ENCODE data around the gene RPS26.

The RPS26 gene

GRCh38 chr12:56020423-56021184 lies 21.1 kb upstream of the RPS26 start, which contains the start of gene IKZF4:
IKZF4 (plus strand) TSS chr12:56021043; CDS start chr12:56021494, 451 bp downstream.
- TF ChIP-seq ZNF565 (CRISPR knock-in tag; conservative IDR thresholded peaks at IDR 0.05; ENCODE audit: low read depth) (no peak), RARB (CRISPR knock-in tag; IDR thresholded peaks at IDR 0.05) (no peak), ESRRG (CRISPR knock-in tag; IDR thresholded peaks at IDR 0.05) (no peak), PATZ1 (CRISPR knock-in tag; IDR thresholded peaks at IDR 0.05; ENCODE audit: borderline replicate concordance) (0 out of 2 replicates have a peak, but pooled peaks have one; percentile 31), CREB5 (CRISPR knock-in tag; IDR thresholded peaks at IDR 0.05; ENCODE audit: low read depth) (no peak), SNAI2 (CRISPR knock-in tag; IDR thresholded peaks at IDR 0.05) (no peak), ZFP30 (CRISPR knock-in tag; IDR thresholded peaks at IDR 0.05) (no peak)
- ATAC-seq, result peak; percentile 60

GRCh38 chr12:56021889-56022497 lies 19.7 kb upstream of the RPS26 start:
- TF ChIP-seq TOX (CRISPR knock-in tag; IDR thresholded peaks at IDR 0.05; ENCODE audit: borderline replicate concordance) (no peak), CREB5 (CRISPR knock-in tag; IDR thresholded peaks at IDR 0.05; ENCODE audit: low read depth) (no peak), TCF4 (CRISPR knock-in tag; IDR thresholded peaks at IDR 0.05; ENCODE audit: borderline replicate concordance) (no peak), RARB (CRISPR knock-in tag; IDR thresholded peaks at IDR 0.05) (no peak)
- peak; percentile 27 for ATAC-seq

- no peak; the same call in 2 of the 3 replicates for ATAC-seq
- TF ChIP-seq ZC3H10 (CRISPR knock-in tag; IDR thresholded peaks at IDR 0.05) (no peak), ESRRG (CRISPR knock-in tag; IDR thresholded peaks at IDR 0.05) (no peak), ISL1 (CRISPR knock-in tag; IDR thresholded peaks at IDR 0.05) (no peak)
Measured at GRCh38 chr12:56028511-56029165, 13.1 kb upstream of the RPS26 start.

GRCh38 chr12:56029166-56029519 lies 12.6 kb upstream of the RPS26 start:
- TF ChIP-seq ZFP30 (CRISPR knock-in tag; IDR thresholded peaks at IDR 0.05), result no peak
- TF ChIP-seq PPARA (CRISPR knock-in tag; IDR thresholded peaks at IDR 0.05; ENCODE audit: borderline replicate concordance), result no peak
- no peak for TF ChIP-seq RARB (CRISPR knock-in tag; IDR thresholded peaks at IDR 0.05)
- TF ChIP-seq CSDC2 (CRISPR knock-in tag; IDR thresholded peaks at IDR 0.05), result no peak
- TF ChIP-seq POU6F1 (CRISPR knock-in tag; IDR thresholded peaks at IDR 0.05; ENCODE audit: borderline replicate concordance, low read depth), result no peak
- no peak for TF ChIP-seq ZNF565 (CRISPR knock-in tag; conservative IDR thresholded peaks at IDR 0.05; ENCODE audit: low read depth)
- no peak for TF ChIP-seq CREB5 (CRISPR knock-in tag; IDR thresholded peaks at IDR 0.05; ENCODE audit: low read depth)
- peak; percentile 26; the same call in 2 of the 3 replicates for ATAC-seq

- ATAC-seq, result peak; percentile 97
- TF ChIP-seq ZNF8 (CRISPR knock-in tag; IDR thresholded peaks at IDR 0.05) (no peak), ARNTL (CRISPR knock-in tag; IDR thresholded peaks at IDR 0.05; ENCODE audit: borderline replicate concordance, low read depth) (no peak), TSHZ2 (CRISPR knock-in tag; IDR thresholded peaks at IDR 0.05) (no peak), POU6F1 (CRISPR knock-in tag; IDR thresholded peaks at IDR 0.05; ENCODE audit: borderline replicate concordance, low read depth) (no peak), ZFP30 (CRISPR knock-in tag; IDR thresholded peaks at IDR 0.05) (no peak), CSDC2 (CRISPR knock-in tag; IDR thresholded peaks at IDR 0.05) (no peak), BACH2 (CRISPR knock-in tag; IDR thresholded peaks at IDR 0.05; ENCODE audit: borderline replicate concordance) (no peak), TCF4 (CRISPR knock-in tag; IDR thresholded peaks at IDR 0.05; ENCODE audit: borderline replicate concordance) (no peak)
Measured at GRCh38 chr12:56029666-56030293, 11.9 kb upstream of the RPS26 start.

Data from SK-N-SH treated with all-trans-retinoic acid at 6 μM for 48 hours (cell line).